Cerebellar cortex (tissue), 1 donor: Measurements from ENCODE around the gene OR9A2.

ENCODE experiments used
- DNase-seq: peaks from one replicate; pipeline ENCODE4 v3.0.0-alpha.2; 2015; ENCODE audit warnings: low spot score

OR9A2 gene

DNA sequence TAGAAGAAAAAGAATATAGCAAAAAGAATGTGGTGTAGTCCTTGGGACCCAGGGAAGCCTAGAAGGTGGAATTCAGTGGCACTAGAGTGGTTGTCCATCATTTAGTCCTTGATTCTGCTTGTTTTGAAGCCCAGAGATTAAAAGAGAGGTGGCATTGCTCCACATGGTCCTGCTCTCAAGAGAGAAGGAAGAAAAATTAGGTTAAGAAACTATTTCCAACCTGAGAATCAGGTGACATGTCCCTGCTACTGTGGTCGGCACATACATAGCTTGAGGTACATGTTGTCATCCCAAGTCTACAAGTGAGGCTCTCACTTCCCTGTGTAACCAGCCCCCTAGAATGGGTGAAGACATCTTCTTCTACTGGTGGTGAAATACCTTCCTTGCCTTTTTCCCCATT, at the start of gene OR9A2:
TSS of gene OR9A2 (minus strand) at position 101 of the 400 bp plus-strand sequence. CDS start at position 101, 0 bp downstream.
- DNase-seq, result no peak

GRCh38 chr7:143074141-143074540, 47.2 kb upstream of the OR9A2 start:
- DNase-seq, result no peak

GRCh38 chr7:143073556-143073955, 46.6 kb upstream of the OR9A2 start:
- no peak for DNase-seq

- DNase-seq, result no peak
Observed at GRCh38 chr7:143069912-143070500, 43.1 kb upstream of the OR9A2 start.

- no peak for DNase-seq
Observed at GRCh38 chr7:143068446-143068845, 41.5 kb upstream of the OR9A2 start.

DNA sequence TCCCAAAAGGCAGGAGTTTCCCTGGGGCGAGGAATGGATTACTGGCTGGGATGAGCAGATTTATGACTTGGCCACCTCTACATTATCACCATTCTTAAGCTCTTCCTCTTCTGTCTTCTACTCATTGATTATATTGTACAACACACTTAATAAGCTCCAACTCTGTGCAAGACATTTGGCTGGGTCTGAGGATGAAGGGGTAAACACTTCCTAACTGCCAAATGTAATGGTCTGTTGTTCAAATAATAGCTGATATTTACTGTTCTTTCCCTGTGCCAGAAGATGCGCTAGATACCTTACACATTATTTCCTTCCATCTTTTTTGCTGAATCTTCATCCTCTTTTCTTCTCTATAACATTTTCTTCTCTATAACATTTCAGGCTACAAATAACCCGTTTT, 36.8 kb upstream of the OR9A2 start:
- no peak for DNase-seq

DNA sequence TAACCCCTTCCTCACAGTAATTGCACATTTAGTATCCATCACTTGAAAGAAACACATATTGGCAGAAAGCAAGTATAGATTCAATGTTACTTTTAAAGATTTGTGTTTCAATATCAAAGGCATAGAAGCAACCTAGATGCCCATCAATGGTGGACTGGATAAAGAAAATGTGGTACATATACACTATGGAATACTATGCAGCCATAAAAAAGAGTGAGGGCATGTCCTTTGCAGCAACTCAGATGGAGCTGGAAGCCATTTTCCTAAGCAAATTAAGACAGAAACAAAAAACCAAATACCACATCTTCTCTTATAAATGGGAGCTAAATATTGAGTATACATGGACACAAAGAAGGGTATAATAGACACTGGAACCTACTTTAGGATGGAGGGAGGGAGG, 28.8 kb upstream of the OR9A2 start:
- no peak for DNase-seq

- no peak for DNase-seq
Observed at GRCh38 chr7:143054621-143055020, 27.7 kb upstream of the OR9A2 start.

DNA sequence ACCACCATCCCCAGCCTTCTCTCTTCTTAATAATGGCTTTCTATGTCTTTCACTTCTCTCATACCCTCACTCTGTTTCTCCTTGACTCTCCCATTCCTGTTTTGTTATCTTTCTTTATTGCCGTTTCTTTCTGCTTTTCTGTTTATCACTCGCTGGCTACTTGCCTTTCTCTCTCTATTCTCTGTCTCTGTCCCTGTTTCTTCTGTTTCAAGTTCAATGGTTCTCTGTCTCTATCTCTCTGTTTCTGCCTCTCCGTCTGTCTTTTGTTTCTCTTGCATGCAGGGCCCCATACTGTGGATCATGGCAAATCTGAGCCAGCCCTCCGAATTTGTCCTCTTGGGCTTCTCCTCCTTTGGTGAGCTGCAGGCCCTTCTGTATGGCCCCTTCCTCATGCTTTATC, 25.1 kb upstream of the OR9A2 start, which contains the start of gene OR6V1:
TSS of gene OR6V1 (plus strand) at position 301 of the 400 bp plus-strand sequence. CDS start at position 301, 0 bp downstream.
- no peak for DNase-seq

DNA sequence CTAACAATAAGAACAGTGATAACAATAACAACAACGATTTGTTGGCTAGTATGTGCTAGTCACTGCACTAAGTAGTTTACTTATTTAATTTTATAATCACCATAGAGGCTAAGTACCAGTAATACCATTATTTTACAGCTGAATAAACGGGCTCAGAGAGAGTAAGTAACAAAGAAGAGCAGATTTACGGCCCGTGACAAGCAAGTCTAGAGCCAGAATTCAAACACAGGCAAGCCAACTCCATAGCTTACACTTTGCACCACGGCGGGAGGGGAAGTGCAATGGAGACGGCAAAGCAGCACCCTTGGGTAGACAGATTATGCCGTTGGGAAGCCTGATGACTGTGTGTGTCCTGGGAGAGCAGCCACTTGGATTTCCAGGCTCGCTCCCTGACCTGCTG, 24.0 kb upstream of the OR9A2 start:
- no peak for DNase-seq

DNA sequence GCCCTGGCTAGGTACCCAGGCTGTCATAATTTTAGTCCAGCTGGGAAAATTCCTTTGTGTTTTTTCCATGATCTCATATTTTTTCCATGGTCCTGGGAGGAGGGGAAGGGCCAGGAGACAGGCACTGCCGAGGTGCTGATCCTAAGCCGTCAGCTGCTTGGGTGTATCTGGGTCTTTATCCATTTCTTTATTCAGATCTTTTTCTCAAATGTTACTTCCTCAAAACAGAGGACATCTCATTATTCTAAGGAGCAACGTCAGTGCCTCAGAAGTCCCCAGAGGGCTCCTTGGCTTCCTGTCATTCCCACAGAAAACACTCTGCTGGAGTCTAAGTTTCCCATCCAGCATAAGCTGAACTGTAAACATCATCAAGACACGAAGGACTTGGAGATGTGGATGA, 22.4 kb upstream of the OR9A2 start:
- no peak for DNase-seq

DNA sequence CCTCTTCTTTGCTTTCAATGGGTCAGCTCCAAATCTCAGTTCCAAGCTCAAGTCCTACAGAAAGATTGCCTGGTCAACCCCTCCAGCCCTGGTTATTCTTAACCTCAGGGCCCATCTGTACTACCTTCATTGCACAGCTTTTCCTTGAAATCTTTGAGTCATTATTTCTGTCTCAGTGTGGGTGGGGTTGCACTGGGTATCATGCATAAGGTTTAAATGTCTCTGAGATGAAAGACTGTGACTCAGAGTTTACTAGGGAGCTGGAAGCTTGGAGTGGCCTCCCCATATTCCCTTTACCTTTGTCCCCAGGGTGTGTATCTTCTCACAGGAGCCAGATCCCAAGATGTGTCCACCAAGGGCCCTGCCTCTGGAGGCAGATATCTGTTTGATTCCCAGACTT, 21.9 kb upstream of the OR9A2 start:
- DNase-seq, result no peak

DNA sequence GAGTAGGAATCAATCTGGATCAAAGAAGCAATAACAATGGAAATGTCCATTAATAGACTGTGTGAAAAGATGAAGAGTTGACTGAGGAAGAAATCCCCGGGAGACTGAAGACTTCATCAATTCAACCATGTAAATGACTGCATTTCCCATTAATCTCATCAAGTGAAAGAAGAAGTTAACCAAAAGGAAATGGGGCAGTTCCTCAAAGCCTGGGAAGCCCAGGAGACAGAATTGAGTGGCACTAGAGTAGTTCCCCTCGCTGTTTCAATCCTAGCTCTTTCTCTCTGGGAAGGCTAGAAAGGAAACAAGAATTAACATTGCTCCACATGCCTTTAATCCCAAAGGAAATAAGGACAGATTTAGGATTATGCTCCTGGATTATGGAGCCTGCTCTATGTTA, 20.4 kb upstream of the OR9A2 start:
- no peak for DNase-seq

GRCh38 chr7:143046426-143046851, 19.5 kb upstream of the OR9A2 start:
- no peak for DNase-seq

GRCh38 chr7:143043391-143043790, 16.5 kb upstream of the OR9A2 start:
- DNase-seq, result no peak

- DNase-seq, result no peak
Observed at GRCh38 chr7:143042790-143043271, 15.9 kb upstream of the OR9A2 start.

GRCh38 chr7:143042159-143042789, 15.3 kb upstream of the OR9A2 start:
- DNase-seq, result peak; percentile 1

DNA sequence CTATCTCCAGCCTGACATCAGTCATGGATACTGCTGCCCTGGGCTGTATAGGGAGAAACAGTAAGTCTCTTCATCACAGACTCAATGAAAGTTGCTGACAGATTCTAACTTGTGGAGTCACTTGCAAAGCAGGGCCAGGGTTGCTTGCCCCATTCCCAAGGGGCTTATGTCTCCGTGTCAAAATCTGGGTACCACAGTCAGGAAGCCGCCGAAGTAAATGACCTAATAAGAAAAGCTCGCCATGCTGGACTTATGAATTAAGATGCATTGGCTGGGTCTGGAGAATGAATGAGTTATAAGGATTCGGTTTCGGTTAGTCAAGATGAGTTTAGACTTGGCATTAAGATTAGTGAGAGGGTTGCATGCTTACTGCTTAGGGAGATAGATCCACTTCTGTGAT, 14.4 kb upstream of the OR9A2 start:
- DNase-seq, result no peak

DNA sequence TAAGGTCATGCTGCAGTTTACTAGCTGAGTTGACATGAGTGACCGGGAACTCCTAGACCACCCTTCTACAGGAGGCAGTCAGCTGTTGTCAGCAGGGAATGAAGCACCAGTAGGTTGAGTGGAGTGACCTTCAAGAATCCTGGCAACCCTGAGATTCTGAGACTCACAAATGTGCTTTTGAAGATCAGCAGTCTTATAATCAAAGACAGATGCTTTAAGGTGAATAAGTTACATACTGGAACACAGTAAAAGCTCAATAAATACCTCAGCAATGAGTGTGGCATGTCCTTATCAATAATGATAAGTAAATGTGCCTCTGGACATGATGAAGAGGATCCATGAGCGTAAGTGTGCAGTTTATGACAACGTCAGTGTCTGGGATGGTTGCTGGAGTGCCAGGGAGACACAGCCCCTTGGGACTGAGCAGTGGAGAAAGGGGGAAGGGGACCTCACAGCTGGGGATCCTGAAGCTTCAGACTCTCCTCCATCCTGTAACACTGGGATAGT, 13.3 kb upstream of the OR9A2 start:
- no peak for DNase-seq

DNA sequence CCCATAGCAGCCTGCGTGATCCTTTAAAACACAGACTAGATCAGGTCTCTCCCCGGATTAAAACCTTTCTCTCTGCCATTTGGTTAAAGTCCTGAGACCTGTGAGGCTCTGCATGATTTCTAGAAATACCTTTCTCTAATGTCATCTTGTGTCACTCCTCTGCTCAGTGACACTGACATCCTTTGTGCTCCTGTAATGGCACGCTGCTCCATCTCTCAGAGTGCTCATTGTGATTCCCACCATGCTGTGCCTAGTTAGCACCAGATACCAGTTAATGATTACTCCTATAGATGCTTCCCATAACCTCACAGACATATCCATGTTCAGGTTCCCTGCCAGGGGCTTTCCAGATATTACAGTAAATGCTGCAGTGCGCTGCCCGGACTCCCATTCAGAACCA, 11.7 kb upstream of the OR9A2 start:
- no peak for DNase-seq

DNA sequence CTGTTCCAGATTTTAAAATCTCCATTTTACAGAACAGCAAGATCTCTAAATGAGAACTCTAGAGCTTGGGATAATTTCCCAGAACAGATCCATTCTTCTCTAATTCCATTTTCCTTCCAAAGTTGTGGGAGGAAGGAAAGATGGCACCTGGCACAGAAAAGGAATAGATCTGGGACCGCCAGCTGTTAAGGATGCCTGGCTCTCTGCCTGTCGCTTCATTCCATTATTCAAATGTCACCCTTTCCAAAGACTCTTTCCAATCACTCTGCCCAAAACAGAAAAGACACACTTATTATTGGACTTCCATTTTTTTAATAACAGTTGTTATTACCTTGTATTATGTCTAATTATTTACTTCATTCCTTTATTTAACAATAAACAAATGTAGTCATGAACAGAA, 751 bp upstream of the OR9A2 start:
- no peak for DNase-seq

GRCh38 chr7:143025371-143025770, 1.6 kb downstream of the OR9A2 start:
- DNase-seq, result no peak

DNA sequence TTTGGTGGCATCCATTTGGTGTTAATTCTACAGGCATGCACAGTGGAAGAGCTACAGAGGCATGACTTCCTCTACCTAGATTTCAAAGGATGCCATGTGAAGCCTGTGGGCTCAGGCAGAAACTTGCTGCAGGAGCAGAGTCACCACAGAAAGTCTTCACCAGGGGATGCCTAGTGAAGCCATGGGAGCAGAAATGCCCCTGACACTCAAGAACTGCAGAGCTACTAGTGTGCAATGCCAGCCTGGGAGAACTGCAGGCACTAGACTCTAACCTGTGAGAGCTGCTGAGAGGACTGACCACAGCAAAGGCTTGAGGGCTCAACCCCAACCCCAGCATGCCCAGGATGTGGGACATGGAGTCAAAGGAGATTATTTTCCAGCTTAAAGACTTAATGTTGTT, 3.9 kb downstream of the OR9A2 start:
- no peak for DNase-seq

GRCh38 chr7:143018931-143019330, 8.0 kb downstream of the OR9A2 start:
- DNase-seq, result no peak
